Prostate gland (tissue), 2 donors: ENCODE data around the gene RBMS2. TPM values are rescaled to one million over a fixed set of nuclear protein-coding genes. Genes with fewer than 3 reads are reported as not detected.

Source experiments
- DNase-seq: peaks from one replicate; pipeline ENCODE4 v3.0.0-alpha.2; 2019; ENCODE audit warnings: low spot score
- H3K27ac ChIP-seq, 2 donors: fragments of 200-600 bp; sonication (generic); 2 replicates each; pipeline ENCODE4 v1.5.1; 2017 to 2019
- H3K27me3 ChIP-seq: fragments of 200-600 bp; sonication (generic); replicated peaks from 2 replicates; pipeline ENCODE4 v1.5.1; 2019; ENCODE audit not compliant: insufficient read depth
- H3K36me3 ChIP-seq, 2 donors: fragments of 200-600 bp; sonication (generic); 1 replicate in 1 of 2; 2 replicates in 1 of 2; pipeline versions ENCODE4 v1.5.1 to v1.8.1; 2017 to 2019
- H3K4me1 ChIP-seq: fragments of 200-600 bp; sonication (generic); replicated peaks from 2 replicates; pipeline ENCODE4 v1.5.1; 2019
- H3K4me3 ChIP-seq, 2 donors: fragments of 200-600 bp; sonication (generic); 2 replicates each; pipeline ENCODE4 v1.5.1; 2017 to 2019
- H3K9me3 ChIP-seq: fragments of 200-600 bp; sonication (generic); 2 replicates; pipeline ENCODE4 v1.5.1; 2017
- POLR2A ChIP-seq: fragments of 450-650 bp; IDR thresholded peaks from one replicate; pipeline ENCODE4 v1.6.1; 2016; ENCODE audit warnings: antibody characterized with exemption, mild to moderate bottlenecking
- POLR2AphosphoS5 ChIP-seq: sonication (generic); formaldehyde crosslinking; IDR thresholded peaks from one replicate; pipeline ENCODE4 v1.6.1; 2017; ENCODE audit warnings: antibody characterized with exemption
- WGBS: methylation state at CpG from one replicate; pipeline ENCODE4 v1.1.5; 2018; 5-methylcytosine and 5-hydroxymethylcytosine counted together
- intact Hi-C: fragments of 100-400 bp; cut with DNase I; formaldehyde crosslinking; loops from one replicate; pipeline ENCODE4 v1.14.2; 2022
- total RNA-seq, 2 donors: library from RNA; depleted of rRNA; stranded (reverse); fragments of >200 nt; gene quantifications; one replicate each; pipeline ENCODE4 v1.1.0, GENCODE V29; 2016
- TF ChIP-seq, protein P1 (sequence below), 4 experiments: fragments of 200-600 bp in 2 of 4; fragments of 450-650 bp in 2 of 4; sonication (generic) in 2 of 4; IDR thresholded peaks; 1 replicate in 3 of 4; 2 replicates in 1 of 4; pipeline ENCODE4 v1.5.1; 2016 to 2019; ENCODE audit warnings: antibody characterized with exemption in 4 of 4, mild to moderate bottlenecking in 2 of 4, moderate library complexity in 2 of 4

RBMS2 gene
- total RNA-seq, 2 donors from 2014 or later = 21.1 to 259 TPM

DNA sequence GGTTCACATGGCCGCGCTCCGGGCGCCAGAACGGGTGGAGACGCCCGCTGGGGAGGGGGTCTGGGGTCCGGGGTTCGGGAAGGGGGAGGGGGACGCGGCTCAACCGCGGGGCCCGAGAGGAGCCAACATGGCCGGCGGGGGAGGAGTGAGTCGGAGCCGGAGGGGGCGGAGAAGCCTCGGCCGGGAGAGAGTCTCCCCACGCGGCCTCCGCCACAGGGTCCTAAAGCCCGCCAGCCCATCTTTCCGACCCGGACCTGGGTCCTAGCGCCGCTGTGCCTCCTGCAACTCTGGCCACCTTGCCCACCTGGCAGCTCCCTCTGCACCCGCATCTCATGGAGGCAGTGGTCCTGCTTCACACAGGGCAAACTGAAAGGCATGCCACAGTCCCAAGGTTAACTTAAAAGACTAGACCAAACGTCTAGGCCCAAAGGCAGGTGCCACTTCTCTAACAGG lies 108.6 kb downstream of the RBMS2 start, which contains the start of gene BAZ2A:
BAZ2A (minus strand) TSS at position 147 of the 453 bp plus-strand sequence. CDS start 12,796 bp downstream, outside the sequence.
- Histone ChIP-seq H3K9me3 (no peaks in the 10 kb centered on the region), H3K27ac (peak within 1 kb of the TSS; percentile 98), H3K27me3 (no peaks in the 10 kb centered on the region), H3K36me3 (no peaks in the 10 kb centered on the region), H3K4me3 (peak within 1 kb of the TSS; percentile 99), H3K4me1 (peaks cover 21% of the 10 kb centered on the region)
- intact Hi-C loops = loop anchor here (5.0 to 10.0 kb wide), 3 partner anchors 38 to 455 kb away; partner anchors contain the start of genes NAB2 and NACA
- TF ChIP-seq, protein P1, sequence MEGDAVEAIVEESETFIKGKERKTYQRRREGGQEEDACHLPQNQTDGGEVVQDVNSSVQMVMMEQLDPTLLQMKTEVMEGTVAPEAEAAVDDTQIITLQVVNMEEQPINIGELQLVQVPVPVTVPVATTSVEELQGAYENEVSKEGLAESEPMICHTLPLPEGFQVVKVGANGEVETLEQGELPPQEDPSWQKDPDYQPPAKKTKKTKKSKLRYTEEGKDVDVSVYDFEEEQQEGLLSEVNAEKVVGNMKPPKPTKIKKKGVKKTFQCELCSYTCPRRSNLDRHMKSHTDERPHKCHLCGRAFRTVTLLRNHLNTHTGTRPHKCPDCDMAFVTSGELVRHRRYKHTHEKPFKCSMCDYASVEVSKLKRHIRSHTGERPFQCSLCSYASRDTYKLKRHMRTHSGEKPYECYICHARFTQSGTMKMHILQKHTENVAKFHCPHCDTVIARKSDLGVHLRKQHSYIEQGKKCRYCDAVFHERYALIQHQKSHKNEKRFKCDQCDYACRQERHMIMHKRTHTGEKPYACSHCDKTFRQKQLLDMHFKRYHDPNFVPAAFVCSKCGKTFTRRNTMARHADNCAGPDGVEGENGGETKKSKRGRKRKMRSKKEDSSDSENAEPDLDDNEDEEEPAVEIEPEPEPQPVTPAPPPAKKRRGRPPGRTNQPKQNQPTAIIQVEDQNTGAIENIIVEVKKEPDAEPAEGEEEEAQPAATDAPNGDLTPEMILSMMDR (IDR thresholded peaks at IDR 0.05) = no peak
- TF ChIP-seq POLR2AphosphoS5 (peak; percentile 77), POLR2A (peak; percentile 41)
- WGBS = 1% methylated on average over 29 of the region's 31 CpGs
- DNase-seq = peak; percentile 92

GRCh38 chr12:56631790-56632700 lies 110.4 kb downstream of the RBMS2 start:
- peak overlapping the region; percentile 98 for H3K27ac ChIP-seq
- H3K36me3 ChIP-seq = no peaks in the 10 kb centered on the region
- no peaks in the 10 kb centered on the region for H3K9me3 ChIP-seq
- H3K27me3 ChIP-seq = no peaks in the 10 kb centered on the region
- 3% methylated on average over 13 of the region's 13 CpGs for WGBS
- H3K4me3 ChIP-seq = peak overlapping the region in 1 of 2 donors; percentile 14
- TF ChIP-seq, protein P1 (IDR thresholded peaks at IDR 0.05) = no peak
- peak; percentile 84 for TF ChIP-seq POLR2AphosphoS5
- peak; percentile 57 for TF ChIP-seq POLR2A
- intact Hi-C loops = loop anchor here (5.0 to 10.0 kb wide), 3 partner anchors 40 to 453 kb away; partner anchors contain the start of genes NAB2 and NACA
- peak; percentile 88 for DNase-seq
- peaks cover 21% of the 10 kb centered on the region for H3K4me1 ChIP-seq

DNA sequence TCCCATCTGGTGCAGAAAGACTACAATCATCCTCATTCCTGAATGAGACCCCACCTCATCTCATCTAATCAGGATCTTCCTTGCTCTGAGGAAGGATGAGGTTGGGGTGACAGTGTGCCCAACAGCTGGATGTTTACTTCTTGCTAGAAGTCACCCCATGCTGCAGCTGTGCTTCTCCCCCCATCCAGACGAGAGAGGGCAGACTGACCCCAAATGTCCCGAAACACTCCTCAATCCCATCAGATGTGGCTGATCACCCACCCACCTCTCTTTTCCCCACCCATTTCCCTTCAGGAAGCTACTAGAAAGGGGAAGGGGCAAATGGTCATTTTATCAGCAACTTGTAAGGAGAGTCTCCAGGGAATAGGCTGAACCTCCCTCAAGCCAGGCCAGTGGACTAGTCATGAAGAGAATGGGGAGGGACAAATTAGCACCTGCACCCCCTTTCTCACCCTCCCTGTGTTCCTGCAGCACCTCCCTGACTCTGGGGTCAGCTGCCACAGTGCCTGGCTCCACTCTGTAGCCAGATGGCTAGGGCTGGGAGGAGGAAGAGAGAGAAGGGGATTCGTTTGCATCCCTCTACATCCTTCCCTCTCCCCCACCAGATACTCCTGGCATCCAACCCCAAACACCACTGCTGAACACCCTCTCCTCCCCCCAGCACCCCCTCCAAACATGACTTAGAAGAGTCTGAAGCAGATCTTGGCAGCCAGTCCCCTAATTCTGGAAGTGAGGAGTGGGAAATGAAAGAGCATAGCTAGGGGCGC lies 111.3 kb downstream of the RBMS2 start:
- Histone ChIP-seq H3K9me3 (no peaks in the 10 kb centered on the region), H3K27me3 (no peaks in the 10 kb centered on the region), H3K36me3 (peaks cover 0 to 2% of the 10 kb centered on the region in 2 donors), H3K4me3 (peak overlapping the region in 1 of 2 donors; percentile 85), H3K4me1 (peaks cover 26% of the 10 kb centered on the region), H3K27ac (peak overlapping the region; percentile 98)
- no peak for DNase-seq
- WGBS = 40% methylated on average over 4 of the region's 4 CpGs
- TF ChIP-seq POLR2AphosphoS5 (no peak), POLR2A (no peak)
- TF ChIP-seq, protein P1 (IDR thresholded peaks at IDR 0.05) = no peak
- intact Hi-C loops = loop anchor here (5.0 to 10.0 kb wide), 3 partner anchors 41 to 452 kb away; partner anchors contain the start of genes NAB2 and NACA

DNA sequence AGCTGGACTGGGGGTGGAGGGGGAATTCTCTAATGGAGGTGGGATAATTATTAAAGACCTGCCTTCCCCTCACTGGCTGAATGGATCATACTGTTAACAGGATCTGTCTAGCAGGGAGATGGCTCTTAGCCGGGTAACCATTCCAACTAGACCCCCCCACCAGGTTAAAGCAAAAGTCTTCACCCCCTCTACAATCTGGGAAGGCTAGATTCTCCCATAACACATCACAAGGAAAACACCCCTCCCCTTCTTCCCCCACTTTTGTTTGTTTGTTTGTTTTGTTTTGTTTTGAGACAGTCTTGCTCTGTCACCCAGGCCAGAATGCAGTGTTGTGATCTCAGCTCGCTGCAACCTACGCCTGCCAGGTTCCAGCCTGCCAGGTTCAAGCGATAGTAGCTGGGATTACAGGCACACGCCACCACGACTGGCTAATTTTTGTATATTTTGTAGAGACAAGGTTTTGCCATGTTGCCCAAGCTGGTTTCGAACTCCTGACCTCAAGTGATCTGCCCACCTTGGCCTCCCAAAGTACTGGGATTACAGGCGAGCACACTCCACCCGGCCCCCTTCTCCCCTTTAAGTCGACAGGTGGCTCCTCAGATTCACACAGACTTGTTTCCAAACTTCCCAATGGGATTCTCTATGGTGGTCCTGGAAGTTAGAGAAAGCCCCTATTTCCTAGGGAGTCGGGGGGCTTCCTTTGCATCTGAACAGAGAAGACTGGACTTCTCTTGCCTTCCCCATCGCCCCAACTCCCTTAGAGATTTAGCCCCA lies 112.0 kb downstream of the RBMS2 start:
- Histone ChIP-seq H3K4me3 (peak overlapping the region; percentile 68 to 85), H3K27me3 (no peaks in the 10 kb centered on the region), H3K9me3 (no peaks in the 10 kb centered on the region), H3K4me1 (peaks cover 26% of the 10 kb centered on the region), H3K36me3 (peaks cover 0 to 9% of the 10 kb centered on the region in 2 donors), H3K27ac (peak overlapping the region; percentile 98)
- no peak for DNase-seq
- 29% methylated on average over 12 of the region's 12 CpGs for whole genome bisulfite sequencing
- intact Hi-C loops = loop anchor here (5.0 to 10.0 kb wide), 3 partner anchors 41 to 451 kb away; partner anchors contain the start of genes NAB2 and NACA
- TF ChIP-seq POLR2A (no peak), POLR2AphosphoS5 (no peak)
- TF ChIP-seq, protein P1 (IDR thresholded peaks at IDR 0.05) = no peak
